Subcutaneous adipose tissue (tissue), 4 donors: ENCODE measurements around the gene HDAC6. TPM values are rescaled to one million over a fixed set of nuclear protein-coding genes. Genes with fewer than 3 reads are reported as not detected.

ENCODE experiments used
- CTCF ChIP-seq: fragments of 450-650 bp; IDR thresholded peaks from one replicate; pipeline ENCODE4 v1.5.1; 2016; ENCODE audit warnings: low read depth, mild to moderate bottlenecking, control low read depth, antibody characterized with exemption, moderate library complexity
- total RNA-seq, 4 donors: library from RNA; depleted of rRNA; stranded (reverse); fragments of >200 nt; gene quantifications; one replicate each; pipeline ENCODE4 v1.1.0, GENCODE V29; 2016

HDAC6 gene
- total RNA-seq, 4 donors from 2014 or later = 24.9 to 74.6 (median 59.8) TPM

GRCh38 chrX:48790477-48790876, 11.4 kb upstream of the HDAC6 start:
- no peak for TF ChIP-seq CTCF

- TF ChIP-seq CTCF = no peak
These were observed 10.6 kb upstream of the HDAC6 start for GRCh38 chrX:48791063-48791820.

GRCh38 chrX:48792219-48792618, 9.6 kb upstream of the HDAC6 start:
- TF ChIP-seq CTCF = no peak

- no peak for TF ChIP-seq CTCF
These were observed 7.9 kb upstream of the HDAC6 start for GRCh38 chrX:48793935-48794334.

- TF ChIP-seq CTCF = no peak
These were observed 7.4 kb upstream of the HDAC6 start for GRCh38 chrX:48794340-48794910.

GRCh38 chrX:48794911-48795515, 6.9 kb upstream of the HDAC6 start:
- no peak for TF ChIP-seq CTCF

- TF ChIP-seq CTCF = no peak
These were observed 3.5 kb upstream of the HDAC6 start for GRCh38 chrX:48798318-48798717.
